GM18873 (cell line): Measurements from ENCODE around the gene ARHGEF11.
"Not testable (repeated sequence)": the region's sequence is repeated elsewhere in the genome, so short reads cannot be mapped to it uniquely, and the experiment has no call there.

Experiments
- ATAC-seq: cut with Tn5 transposase; IDR thresholded peaks from one replicate; pipeline ENCODE4 v1.9.1; 2021; ENCODE audit warnings: mild to moderate bottlenecking, moderate library complexity, moderate number of reproducible peaks; ENCODE audit not compliant: unreplicated experiment, low FRiP score

Gene ARHGEF11

DNA sequence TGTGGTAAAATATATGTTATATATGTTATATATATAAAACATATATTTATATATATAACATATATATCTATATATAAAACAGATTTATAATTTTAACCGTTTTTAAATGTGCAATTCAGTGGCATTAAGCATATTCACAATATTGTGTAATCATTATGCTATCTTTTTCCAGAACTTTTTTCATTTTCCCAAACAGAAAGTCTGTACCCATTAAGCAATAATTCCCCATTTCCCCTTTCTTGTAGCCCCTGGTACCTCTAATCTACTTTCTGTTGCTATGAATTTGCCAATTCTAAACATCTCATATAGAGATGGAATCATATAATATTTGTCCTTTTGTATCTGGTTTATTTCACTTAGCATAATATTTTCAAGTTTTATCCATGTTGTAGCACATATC lies 10.7 kb upstream of the ARHGEF11 start:
- no peak for ATAC-seq

DNA sequence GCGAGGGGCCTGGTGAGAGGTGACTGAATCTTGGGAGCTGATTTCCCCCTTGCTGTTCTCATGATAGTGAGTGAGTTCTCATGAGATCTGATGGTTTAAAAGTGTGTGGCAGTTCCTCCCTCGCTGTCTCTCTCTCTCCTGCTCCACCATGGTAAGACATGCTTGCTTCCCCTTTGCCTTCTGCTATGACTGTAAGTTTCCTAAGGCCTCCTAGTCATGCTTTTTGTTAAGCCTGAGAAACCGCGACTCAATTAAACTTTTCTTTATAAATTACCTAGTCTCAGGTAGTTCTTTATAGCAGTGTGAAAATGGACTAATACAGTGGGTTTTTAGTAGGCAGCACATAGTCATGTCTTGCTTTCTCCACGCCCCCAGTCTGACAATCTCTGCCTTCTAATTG lies 10.2 kb upstream of the ARHGEF11 start:
- ATAC-seq: not testable (repeated sequence)

DNA sequence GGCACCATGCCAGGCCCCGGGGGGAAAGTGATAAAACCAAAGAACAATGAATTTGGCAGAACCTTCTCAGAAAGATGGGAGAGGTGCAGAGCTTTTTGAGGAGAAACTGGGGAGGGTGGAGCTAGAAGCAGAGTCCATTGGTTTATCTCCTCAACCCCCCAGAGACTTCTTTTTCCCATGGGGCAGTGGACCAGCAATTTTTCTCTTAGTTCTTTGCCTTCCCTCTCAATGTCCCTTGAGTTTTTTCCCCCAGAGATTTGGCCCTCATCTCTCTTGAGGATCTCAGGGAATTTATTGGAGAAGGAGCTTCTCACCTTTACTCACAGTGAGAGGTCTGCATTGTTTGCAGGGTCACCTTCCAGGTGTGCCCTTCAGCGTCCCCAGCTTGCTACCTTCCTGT lies 5.3 kb upstream of the ARHGEF11 start:
- no peak for ATAC-seq

DNA sequence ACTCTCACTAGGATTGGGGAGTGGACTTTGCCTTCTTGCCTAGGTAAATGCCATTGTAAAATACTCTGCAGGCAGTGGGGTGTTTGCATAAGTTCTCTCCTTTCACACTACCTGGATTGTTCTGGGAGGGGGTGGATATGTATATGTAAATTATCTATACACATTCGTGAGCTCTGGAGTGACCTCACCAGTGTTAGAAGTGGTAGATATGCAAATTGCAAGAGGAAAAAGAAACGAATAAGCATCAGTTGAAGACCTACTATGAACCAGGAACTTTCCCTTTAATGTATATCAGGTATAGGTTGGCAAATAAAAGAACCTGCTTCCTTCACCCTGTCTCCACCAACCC lies 1.5 kb upstream of the ARHGEF11 start:
- ATAC-seq: no peak

DNA sequence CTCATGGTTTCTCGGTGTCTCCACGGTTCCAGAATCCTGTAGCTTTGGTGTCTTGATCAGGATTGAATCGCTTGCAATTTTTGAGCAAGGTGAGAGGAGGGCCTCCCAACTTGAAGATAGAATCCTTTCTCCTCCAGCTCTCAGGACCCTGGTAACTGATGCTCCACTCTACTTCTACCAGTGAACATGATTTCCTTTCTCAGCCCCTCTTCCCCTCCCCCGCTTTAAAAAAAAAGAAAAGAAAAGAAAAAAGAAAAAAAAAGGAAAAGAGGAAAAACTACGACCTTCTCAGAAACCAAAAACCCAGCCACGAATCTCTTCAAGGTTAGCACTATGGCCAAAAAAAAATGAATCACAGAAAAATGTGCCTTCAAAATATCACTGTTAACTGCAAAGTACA lies 1.2 kb downstream of the ARHGEF11 start:
- ATAC-seq: no peak

DNA sequence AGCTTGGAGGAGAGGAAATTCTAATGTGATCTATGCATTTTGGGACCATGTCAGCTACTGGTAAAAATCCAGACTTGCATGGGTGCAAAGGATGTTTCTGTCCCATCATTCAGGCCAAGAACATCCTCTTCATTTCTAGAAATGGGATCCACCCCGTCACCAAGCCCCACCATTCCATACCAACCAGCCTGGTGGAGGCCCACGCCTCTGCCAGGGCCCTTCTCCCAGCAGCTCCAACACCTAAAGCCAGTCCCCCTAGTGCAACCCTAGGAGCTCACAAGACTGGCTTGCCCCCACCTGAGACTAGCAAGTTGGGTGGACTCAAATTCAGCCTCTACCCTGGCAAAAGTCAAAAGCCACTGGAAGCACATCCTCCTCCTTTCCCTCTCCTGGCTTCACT lies 1.9 kb downstream of the ARHGEF11 start:
- no peak for ATAC-seq

DNA sequence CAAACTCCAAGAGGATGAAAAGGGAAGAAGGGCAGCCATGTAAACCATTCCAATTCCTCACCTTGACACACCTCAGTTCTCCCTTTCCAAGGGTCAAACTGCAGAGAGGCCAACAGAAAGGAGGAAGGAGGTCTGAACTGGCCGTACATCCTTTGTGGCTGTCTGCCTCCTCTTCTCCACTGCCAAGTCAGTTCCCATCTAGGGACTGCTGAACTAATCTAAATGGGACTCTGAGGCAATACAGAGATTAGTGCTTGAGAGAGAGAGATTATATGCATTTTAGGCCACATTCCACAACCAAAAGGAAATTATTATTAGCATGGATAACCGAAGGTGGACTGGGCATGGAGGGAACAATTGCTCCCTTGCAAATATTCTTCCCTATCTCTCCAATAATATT lies 2.7 kb downstream of the ARHGEF11 start:
- ATAC-seq: no peak

DNA sequence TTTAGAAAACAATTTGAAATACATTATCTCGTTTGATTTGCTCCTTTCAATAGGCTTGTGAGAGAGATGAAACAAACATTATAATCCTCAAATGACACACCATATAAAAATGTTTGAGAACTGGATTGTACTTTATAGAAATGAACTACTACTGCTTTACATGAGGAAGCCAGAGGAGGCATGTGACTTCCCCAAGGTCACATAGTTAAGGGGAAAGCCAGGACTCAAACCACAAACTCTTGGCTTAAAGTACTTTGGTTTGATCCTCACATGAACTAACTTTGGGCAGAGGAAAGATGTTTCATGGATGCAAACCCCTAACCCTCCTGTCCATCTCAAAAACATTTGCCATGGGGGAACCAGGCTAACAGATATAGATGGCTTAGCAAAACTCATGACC lies 4.7 kb downstream of the ARHGEF11 start:
- ATAC-seq: no peak

DNA sequence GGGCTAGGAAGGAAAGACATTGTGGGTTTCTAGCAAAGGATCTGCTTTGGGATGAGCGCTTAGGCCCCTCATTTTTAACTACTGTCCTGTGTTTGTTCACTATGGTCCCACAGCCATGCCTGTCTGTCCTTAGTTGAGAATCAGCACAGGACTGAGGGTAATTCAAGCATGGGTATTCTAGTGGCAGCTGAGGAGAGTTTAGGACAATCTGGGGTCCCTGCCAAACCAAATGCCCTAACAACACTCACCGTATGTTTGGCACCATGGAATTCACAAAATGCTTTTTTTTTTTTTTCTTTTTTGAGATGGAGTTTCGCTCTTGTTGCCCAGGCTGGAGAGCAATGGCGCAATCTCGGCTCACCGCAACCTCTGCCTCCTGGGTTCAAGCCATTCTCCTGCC lies 10.4 kb downstream of the ARHGEF11 start:
- no peak for ATAC-seq

DNA sequence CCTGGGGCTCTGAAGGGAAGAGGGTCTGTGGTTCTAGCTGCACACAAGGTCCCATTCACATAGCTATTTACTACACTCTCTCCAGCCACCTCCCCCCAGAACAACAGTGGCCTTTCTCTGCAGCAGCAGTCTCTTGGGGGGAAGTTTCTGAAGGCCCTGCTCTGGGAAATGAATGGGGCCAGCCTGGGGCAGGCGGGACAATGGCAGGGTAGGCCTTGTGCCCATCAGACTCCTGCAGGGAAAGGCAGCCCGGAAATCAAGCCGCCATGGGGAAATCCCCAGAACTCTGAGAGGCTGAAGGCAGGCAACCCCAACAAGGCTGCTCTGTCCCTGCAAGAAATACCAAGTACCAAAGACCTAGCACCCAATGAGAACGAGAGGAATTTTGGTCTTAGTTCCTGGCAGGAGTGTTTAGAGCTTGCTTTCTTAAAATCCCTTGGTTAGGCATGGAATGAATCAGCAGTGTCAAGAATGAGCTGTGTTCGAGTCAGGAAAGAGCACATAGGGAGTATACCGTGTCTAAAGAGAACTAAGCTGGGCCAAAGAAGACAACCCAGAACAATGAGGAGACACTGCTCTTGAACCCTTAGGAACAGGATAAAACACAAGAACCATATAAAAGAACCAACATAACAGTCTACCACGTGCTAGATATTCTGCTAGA lies 11.3 kb downstream of the ARHGEF11 start:
- ATAC-seq: no peak

DNA sequence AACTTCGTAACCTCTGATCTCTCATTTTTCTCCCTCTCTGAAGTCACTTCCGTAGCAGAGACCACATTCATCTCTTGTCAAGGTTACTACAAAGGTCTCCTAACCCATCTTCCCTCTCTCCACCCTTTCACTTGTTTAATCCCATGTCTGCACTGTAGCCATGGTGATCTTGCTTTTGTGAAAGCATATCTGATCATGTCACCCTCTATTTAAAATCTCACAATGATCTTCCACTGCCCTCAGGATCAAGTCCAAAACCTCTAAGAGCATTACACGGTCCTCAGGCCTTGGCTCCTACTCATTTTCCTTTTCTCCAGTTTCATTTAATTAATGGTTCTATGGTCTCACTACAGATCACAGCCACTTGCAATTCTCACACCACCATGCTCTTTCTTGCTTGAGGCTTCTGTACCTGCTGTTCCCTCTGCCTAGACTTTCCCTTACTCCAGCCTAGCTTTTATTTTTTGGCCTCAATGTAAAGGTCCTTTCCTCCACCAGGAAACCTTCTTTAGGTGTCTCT lies 12.1 kb downstream of the ARHGEF11 start:
- ATAC-seq: no peak

DNA sequence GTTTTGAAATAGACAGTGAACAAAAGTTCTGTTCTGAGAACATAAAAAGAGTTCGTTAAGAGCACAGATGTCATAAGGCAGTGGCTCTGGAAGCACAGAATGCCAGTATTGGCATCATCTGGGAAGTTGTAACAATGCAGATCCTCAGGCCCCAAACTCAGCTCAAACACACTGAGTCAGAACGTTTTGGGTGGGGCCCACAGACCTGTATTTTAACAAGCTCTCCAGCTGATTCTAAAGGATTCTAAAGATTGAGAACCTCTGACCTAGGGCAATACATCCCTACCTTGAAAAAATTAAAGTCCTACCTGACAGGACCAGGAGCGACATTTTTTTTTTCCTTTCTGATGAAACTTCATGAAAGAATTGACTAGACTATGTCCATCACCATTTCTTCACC lies 13.2 kb downstream of the ARHGEF11 start:
- no peak for ATAC-seq

DNA sequence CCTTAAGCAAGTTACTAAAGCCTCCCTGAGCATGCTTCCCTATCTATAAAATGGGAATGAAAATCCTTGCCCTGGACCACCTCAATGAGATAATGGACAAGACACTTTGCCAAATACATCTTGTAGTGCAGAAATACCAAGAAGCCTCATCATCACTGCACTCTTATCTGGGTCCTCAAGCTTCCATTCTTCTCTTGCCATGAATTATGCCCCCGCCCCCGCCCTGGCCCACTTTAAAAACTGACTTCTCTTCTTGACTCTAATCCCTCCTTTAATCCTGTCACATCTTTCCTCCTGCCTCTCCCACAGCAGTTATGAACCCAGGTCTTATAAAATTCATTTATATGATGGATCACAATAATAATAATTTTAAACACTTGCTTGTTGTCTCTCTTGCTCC lies 14.8 kb downstream of the ARHGEF11 start:
- no peak for ATAC-seq

DNA sequence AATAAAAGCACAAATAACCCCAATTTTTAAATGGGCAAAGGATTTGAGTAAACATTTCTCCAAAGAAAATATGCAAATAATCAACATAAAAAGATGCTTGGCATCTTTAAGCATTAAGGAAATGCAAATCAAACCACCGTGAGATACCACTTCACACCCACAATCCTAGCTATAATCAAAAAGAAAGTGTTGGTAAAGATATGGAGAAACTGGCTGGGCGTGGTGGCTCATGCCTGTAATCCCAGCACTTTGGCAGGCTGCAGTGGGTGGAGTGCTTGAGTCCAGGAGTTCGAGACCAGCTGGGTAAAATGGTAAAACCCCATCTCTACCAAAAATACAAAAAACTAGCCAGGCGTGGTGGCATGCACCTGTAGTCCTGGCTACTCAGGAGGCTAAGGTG lies 16.9 kb downstream of the ARHGEF11 start:
- no peak for ATAC-seq

DNA sequence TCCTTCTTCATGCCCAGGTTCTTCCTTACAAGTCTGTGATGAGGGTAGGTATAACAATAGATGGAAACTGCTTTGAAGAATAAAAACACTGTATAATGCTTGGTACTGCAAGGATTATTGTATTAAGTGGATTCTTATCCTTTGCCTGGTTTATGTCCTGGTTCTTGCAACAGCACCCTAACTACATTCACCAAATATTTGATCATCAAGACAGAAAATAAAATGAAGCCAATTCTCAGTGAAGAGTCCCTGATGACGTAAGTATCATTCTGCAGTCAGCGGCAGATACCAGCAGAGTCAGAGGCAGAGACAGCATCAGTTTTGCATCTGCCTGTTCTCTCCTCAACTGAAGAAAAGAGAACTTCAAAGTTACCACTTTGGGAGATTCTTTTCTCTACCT lies 19.7 kb downstream of the ARHGEF11 start:
- ATAC-seq: no peak

DNA sequence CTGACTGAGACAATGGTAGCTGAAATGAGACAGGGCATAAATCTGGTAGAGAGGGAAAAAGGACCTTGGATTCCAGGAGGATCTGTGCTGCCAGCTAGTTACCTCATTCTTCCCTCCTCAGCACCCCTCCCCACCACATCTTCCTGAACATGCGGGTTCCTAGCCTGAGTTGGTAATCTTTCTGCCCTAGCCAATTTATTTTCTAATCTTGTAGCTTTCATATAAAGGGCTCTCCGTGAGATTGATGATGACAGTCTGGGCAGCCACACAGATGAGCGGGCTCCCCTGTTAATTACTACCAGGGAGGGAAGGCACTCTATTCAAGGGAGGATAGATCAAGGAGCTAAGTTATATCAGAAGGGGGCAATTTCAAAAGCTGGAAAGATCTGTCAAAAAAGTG lies 20.2 kb downstream of the ARHGEF11 start:
- no peak for ATAC-seq

DNA sequence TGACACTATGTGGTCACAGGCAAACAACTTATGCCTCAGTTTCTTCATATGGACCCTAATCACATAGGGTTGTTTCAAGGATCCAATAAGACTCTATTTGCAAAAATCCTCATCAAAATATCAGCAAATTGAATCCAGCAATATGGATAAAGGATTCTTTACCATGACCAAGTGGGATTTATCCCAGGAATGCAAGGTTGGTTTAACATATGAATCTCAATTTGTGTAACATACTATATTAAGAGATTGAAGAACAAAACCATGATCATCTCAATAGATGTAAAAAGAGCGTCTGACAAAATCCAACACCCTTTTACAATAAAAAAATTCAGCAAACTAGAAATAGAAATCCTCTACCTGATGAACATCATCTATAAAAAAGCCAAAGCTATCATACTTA lies 23.9 kb downstream of the ARHGEF11 start:
- no peak for ATAC-seq

DNA sequence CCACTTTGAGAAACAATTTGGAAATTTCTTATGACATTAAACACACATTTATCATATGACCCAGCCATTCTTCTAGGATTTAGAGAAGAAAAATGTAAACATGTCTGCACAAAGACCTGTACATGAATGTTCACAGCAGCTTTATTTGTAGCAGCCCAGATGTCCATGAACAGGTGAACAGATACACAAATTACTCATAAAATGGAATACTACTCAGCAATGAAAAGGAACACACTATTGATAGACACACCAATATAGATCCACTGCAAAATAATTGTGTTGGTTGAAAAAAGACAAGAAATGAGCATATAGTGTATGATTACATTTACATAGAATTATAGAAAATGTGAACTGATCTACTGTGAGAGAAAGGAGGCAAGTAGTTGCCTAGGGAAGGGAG lies 26.1 kb downstream of the ARHGEF11 start:
- no peak for ATAC-seq

DNA sequence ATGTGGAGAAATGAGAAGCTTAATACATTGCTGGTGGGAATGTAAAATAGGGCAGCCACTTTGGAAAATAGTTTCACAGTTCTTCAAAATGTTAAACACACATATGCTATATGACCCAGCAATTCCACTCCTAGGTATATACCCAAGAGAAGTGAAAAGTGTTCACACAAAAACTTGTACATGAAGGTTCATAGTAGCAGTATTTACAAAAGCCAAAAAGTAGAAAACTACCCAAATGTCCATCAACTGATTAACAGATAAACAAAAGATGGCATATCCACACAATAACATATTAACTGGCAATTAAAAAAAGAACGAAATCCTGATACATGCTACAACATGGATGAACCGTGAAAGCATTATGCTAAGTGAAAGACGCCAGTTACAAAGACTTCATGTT lies 33.7 kb downstream of the ARHGEF11 start:
- ATAC-seq: no peak

DNA sequence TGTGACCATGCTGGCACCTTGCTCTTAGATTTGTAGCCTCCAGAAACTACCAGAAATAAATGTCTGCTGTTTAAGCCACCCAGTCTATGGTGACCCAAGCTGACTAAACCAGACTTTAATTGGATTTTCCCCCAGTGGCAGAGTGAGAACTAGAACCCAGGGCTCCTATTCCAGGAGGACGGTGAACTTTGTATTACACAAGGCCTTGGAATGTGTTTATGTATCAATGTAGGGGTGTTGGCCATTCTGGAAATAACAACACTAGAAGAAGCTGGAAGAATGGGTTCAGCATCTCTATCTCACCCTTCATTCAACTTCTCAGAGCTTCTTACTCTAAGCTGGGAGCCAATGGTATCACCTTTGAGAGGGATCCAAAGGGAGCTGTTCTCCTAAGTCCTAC lies 37.0 kb downstream of the ARHGEF11 start:
- no peak for ATAC-seq

DNA sequence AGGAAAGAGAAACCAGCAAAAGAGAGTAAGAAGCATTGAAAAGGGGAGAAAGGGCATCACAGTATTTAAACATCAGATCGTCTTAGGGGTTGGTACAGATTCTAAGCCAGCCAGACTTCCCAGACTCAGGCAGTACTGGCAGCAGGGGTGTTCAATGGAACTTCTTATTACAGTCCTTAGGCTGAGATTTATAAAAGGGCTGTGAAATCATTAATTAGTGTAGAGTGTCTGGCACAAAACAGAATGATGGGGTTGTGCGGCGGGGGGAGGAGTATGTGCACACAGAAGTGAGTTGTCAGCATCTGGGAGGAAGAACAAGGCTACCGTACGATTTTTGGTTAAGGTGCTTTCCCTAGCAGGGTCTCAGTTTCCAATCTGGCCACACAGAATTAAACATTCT lies 38.2 kb downstream of the ARHGEF11 start:
- no peak for ATAC-seq

DNA sequence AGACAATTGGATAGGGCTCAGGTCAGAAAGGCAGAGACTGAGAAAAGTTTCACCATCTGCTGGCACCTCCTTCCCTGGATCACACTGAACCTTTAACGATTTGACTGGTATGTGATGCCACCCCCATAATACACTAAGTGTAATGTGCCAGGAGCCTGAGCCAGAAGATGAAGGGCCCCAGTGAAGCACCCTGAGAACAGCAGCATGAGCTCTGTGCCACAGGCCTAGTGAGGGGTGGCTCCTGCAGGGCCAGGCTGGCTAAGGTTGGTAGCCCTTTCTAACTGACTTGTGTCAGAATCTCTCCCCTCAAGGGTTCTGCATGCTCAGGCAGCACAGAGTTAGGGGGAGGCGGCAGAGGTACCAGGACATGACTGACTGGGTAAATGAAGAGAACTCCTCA lies 38.9 kb downstream of the ARHGEF11 start:
- no peak for ATAC-seq

DNA sequence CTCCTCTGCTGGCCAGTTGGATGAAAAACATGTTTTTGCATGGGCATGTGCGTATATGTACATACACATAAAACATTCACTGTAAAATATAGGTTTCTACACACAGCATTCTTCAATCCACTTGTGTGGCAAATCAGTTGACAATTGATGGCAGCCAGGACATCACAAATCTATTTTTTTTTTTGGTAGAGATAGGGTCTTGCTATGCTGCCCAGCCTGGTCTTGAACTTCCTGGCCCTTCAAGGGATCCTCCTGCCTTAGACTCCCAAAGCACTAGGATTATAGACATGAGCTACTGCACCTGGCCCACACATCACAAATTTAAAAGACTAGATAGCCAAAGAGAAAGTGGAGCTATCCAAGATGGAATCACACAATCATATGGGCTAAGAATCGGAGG lies 39.6 kb downstream of the ARHGEF11 start:
- no peak for ATAC-seq
